Measurements from ENCODE around the gene RCC1.

Gene RCC1

GRCh38 chr1:28565040-28565439 lies 59.2 kb downstream of the RCC1 start:
- no peak for TF ChIP-seq GATA2 (IDR thresholded peaks at IDR 0.05; ENCODE audit: low read depth, low read length)
- TF ChIP-seq GATA3 (IDR thresholded peaks at IDR 0.05; ENCODE audit: low read depth, low read length) = no peak

GRCh38 chr1:28565726-28566125 lies 59.9 kb downstream of the RCC1 start:
- TF ChIP-seq GATA3 (IDR thresholded peaks at IDR 0.05; ENCODE audit: low read depth, low read length) (no peak), GATA2 (IDR thresholded peaks at IDR 0.05; ENCODE audit: low read depth, low read length) (no peak)

GRCh38 chr1:28566931-28567330 lies 61.1 kb downstream of the RCC1 start:
- no peak for TF ChIP-seq GATA3 (IDR thresholded peaks at IDR 0.05; ENCODE audit: low read depth, low read length)
- no peak for TF ChIP-seq GATA2 (IDR thresholded peaks at IDR 0.05; ENCODE audit: low read depth, low read length)

- TF ChIP-seq GATA3 (IDR thresholded peaks at IDR 0.05; ENCODE audit: low read depth, low read length) (no peak), GATA2 (IDR thresholded peaks at IDR 0.05; ENCODE audit: low read depth, low read length) (no peak)
Observed at GRCh38 chr1:28571911-28572310, 66.1 kb downstream of the RCC1 start.

GRCh38 chr1:28573564-28573963 lies 67.7 kb downstream of the RCC1 start:
- no peak for TF ChIP-seq GATA2 (IDR thresholded peaks at IDR 0.05; ENCODE audit: low read depth, low read length)
- TF ChIP-seq GATA3 (IDR thresholded peaks at IDR 0.05; ENCODE audit: low read depth, low read length) = no peak

- TF ChIP-seq GATA3 (IDR thresholded peaks at IDR 0.05; ENCODE audit: low read depth, low read length) (no peak), GATA2 (IDR thresholded peaks at IDR 0.05; ENCODE audit: low read depth, low read length) (no peak)
Observed at GRCh38 chr1:28577052-28577678, 71.3 kb downstream of the RCC1 start.

GRCh38 chr1:28577738-28578536 lies 72.1 kb downstream of the RCC1 start:
- TF ChIP-seq GATA2 (IDR thresholded peaks at IDR 0.05; ENCODE audit: low read depth, low read length) (no peak), GATA3 (IDR thresholded peaks at IDR 0.05; ENCODE audit: low read depth, low read length) (no peak)

GRCh38 chr1:28578696-28579218 lies 72.9 kb downstream of the RCC1 start:
- no peak for TF ChIP-seq GATA2 (IDR thresholded peaks at IDR 0.05; ENCODE audit: low read depth, low read length)
- no peak for TF ChIP-seq GATA3 (IDR thresholded peaks at IDR 0.05; ENCODE audit: low read depth, low read length)

- TF ChIP-seq GATA2 (IDR thresholded peaks at IDR 0.05; ENCODE audit: low read depth, low read length) (no peak), GATA3 (IDR thresholded peaks at IDR 0.05; ENCODE audit: low read depth, low read length) (no peak)
Observed at GRCh38 chr1:28579401-28579800, 73.6 kb downstream of the RCC1 start.

GRCh38 chr1:28580722-28581530 lies 75.1 kb downstream of the RCC1 start:
- TF ChIP-seq GATA3 (IDR thresholded peaks at IDR 0.05; ENCODE audit: low read depth, low read length) = no peak
- TF ChIP-seq GATA2 (IDR thresholded peaks at IDR 0.05; ENCODE audit: low read depth, low read length) = no peak

- TF ChIP-seq GATA3 (IDR thresholded peaks at IDR 0.05; ENCODE audit: low read depth, low read length) (no peak), GATA2 (IDR thresholded peaks at IDR 0.05; ENCODE audit: low read depth, low read length) (peak; percentile 9; the same call in 1 of the 2 replicates)
Observed at GRCh38 chr1:28581531-28582247, 75.8 kb downstream of the RCC1 start.

GRCh38 chr1:28582248-28582615 lies 76.4 kb downstream of the RCC1 start:
- no peak for TF ChIP-seq GATA2 (IDR thresholded peaks at IDR 0.05; ENCODE audit: low read depth, low read length)
- no peak for TF ChIP-seq GATA3 (IDR thresholded peaks at IDR 0.05; ENCODE audit: low read depth, low read length)
